CD4-positive, alpha-beta T cell (primary cell): ENCODE measurements around the gene CD38. TPM values are rescaled to one million over a fixed set of nuclear protein-coding genes. Genes with fewer than 3 reads are reported as not detected.

ENCODE experiments used
- ATAC-seq: fragments of 200-7000 bp; cut with Tn5 transposase; one replicate; pipeline ENCODE4 v1.10.0; 2022; ENCODE audit warnings: mild to moderate bottlenecking; ENCODE audit not compliant: poor library complexity
- CTCF ChIA-PET: fragments of 350-600 bp; sonication (Branson Sonifier 250); formaldehyde crosslinking; loops from one replicate; lab custom pipeline; 2021; ENCODE audit warnings: antibody characterized with exemption, inconsistent platforms; lab: Charles Lee
- POLR2A ChIA-PET: fragments of 350-600 bp; sonication (Branson Sonifier 250); formaldehyde crosslinking; loops from one replicate; lab custom pipeline; 2021; ENCODE audit warnings: antibody characterized with exemption, inconsistent platforms; lab: Charles Lee
- DNase-seq, 14 experiments: peaks; one replicate each; pipeline ENCODE4 v3.0.0-alpha.2; 2013 to 2020; ENCODE audit warnings: mixed read lengths in 2 of 14
- H3K27ac ChIP-seq, 2 donors: one replicate each; pipeline versions ENCODE4 v1.5.1 to v1.7.0; 2013; ENCODE audit warnings: low read length in 2 of 2, low read depth in 1 of 2, mild to moderate bottlenecking in 1 of 2
- H3K27me3 ChIP-seq, 2 experiments: 1 replicate in 1 of 2; 2 replicates in 1 of 2; pipeline versions ENCODE4 v1.6.1 to v1.7.0; 2013; ENCODE audit warnings: low read length in 2 of 2, control low read depth in 1 of 2, mild to moderate bottlenecking in 1 of 2, moderate library complexity in 1 of 2; ENCODE audit not compliant: insufficient read depth in 2 of 2, control insufficient read depth in 1 of 2
- H3K36me3 ChIP-seq: one replicate; pipeline ENCODE4 v1.6.1; 2013; ENCODE audit warnings: low read length, control low read depth; ENCODE audit not compliant: insufficient read depth
- H3K4me1 ChIP-seq: one replicate; pipeline ENCODE4 v1.6.1; 2013; ENCODE audit warnings: low read length, control low read depth; ENCODE audit not compliant: insufficient read depth
- H3K4me3 ChIP-seq: one replicate; pipeline ENCODE4 v1.5.1; 2013; ENCODE audit warnings: mild to moderate bottlenecking, low read length, moderate library complexity
- H3K9me3 ChIP-seq, 2 experiments: 1 replicate in 1 of 2; 2 replicates in 1 of 2; pipeline versions ENCODE4 v1.6.1 to v1.7.0; 2013; ENCODE audit warnings: low read length in 2 of 2, mild to moderate bottlenecking in 2 of 2, control low read depth in 1 of 2, moderate library complexity in 1 of 2; ENCODE audit not compliant: control insufficient read depth in 1 of 2, insufficient read depth in 1 of 2
- H3K27ac Mint-ChIP-seq: one replicate; pipeline ENCODE4 v1.8.0; 2020; ENCODE audit warnings: mixed read lengths
- H3K27me3 Mint-ChIP-seq: one replicate; pipeline ENCODE4 v1.8.0; 2021; ENCODE audit warnings: mixed read lengths
- H3K36me3 Mint-ChIP-seq: one replicate; pipeline ENCODE4 v1.8.0; 2021; ENCODE audit warnings: low read depth, mixed read lengths
- H3K4me1 Mint-ChIP-seq: one replicate; pipeline ENCODE4 v1.8.0; 2021; ENCODE audit warnings: low read depth, mixed read lengths
- H3K4me3 Mint-ChIP-seq: one replicate; pipeline ENCODE4 v1.8.0; 2020; ENCODE audit warnings: mild to moderate bottlenecking, mixed read lengths
- H3K9me3 Mint-ChIP-seq: one replicate; pipeline ENCODE4 v1.8.0; 2020; ENCODE audit warnings: mixed read lengths
- intact Hi-C, 2 experiments: fragments of 100-400 bp; cut with DNase I in 1 of 2; cut with micrococcal nuclease in 1 of 2; formaldehyde crosslinking; loops; one replicate each; pipeline versions ENCODE4 v1.15.1 to v1.9.0; 2023 to 2025; cut with DNase I, micrococcal nuclease
- total RNA-seq, 174 experiments: library from RNA in 2 of 174; stranded (reverse) in 2 of 174; gene quantifications; one replicate each; pipeline ENCODE4 v1.2.3 and lab custom pipeline; 2021 to 2026
- TF ChIP-seq, protein P1 (sequence below): fragments of 200-600 bp; IDR thresholded peaks from one replicate; pipeline ENCODE4 v1.8.0; 2022; ENCODE audit warnings: antibody characterized with exemption, mild to moderate bottlenecking

Gene CD38
- total RNA-seq, 2 experiments from 2014 or later, result 9.6 to 9.9 TPM

GRCh38 chr4:15848191-15848842 lies 70.2 kb downstream of the CD38 start:
- no peaks in the 10 kb centered on the region for H3K27me3 ChIP-seq
- no peaks in the 10 kb centered on the region for H3K4me1 Mint-ChIP-seq
- DNase-seq, result no peak
- H3K27me3 Mint-ChIP-seq, result no peaks in the 10 kb centered on the region
- peaks cover 37% of the 10 kb centered on the region for H3K36me3 Mint-ChIP-seq
- H3K4me3 ChIP-seq, result no peak overlapping the region
- no peak overlapping the region for H3K27ac Mint-ChIP-seq
- no peaks in the 10 kb centered on the region for H3K9me3 Mint-ChIP-seq
- no peak overlapping the region for H3K4me3 Mint-ChIP-seq
- ChIA-PET POLR2A (no interaction called here), CTCF (interaction anchor here (0.9 kb wide), 1 partner anchor 43 kb away, joined by 3 read pairs; no protein-coding TSS in a partner anchor)
- H3K9me3 ChIP-seq, result no peaks in the 10 kb centered on the region
- intact Hi-C loops, result no loop called here
- H3K27ac ChIP-seq, result no peak overlapping the region
- TF ChIP-seq, protein P1, sequence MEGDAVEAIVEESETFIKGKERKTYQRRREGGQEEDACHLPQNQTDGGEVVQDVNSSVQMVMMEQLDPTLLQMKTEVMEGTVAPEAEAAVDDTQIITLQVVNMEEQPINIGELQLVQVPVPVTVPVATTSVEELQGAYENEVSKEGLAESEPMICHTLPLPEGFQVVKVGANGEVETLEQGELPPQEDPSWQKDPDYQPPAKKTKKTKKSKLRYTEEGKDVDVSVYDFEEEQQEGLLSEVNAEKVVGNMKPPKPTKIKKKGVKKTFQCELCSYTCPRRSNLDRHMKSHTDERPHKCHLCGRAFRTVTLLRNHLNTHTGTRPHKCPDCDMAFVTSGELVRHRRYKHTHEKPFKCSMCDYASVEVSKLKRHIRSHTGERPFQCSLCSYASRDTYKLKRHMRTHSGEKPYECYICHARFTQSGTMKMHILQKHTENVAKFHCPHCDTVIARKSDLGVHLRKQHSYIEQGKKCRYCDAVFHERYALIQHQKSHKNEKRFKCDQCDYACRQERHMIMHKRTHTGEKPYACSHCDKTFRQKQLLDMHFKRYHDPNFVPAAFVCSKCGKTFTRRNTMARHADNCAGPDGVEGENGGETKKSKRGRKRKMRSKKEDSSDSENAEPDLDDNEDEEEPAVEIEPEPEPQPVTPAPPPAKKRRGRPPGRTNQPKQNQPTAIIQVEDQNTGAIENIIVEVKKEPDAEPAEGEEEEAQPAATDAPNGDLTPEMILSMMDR, result no peak
- no peak for ATAC-seq
- H3K36me3 ChIP-seq, result no peaks in the 10 kb centered on the region
- H3K4me1 ChIP-seq, result no peaks in the 10 kb centered on the region

- Histone ChIP-seq H3K4me1 (no peaks in the 10 kb centered on the region), H3K27me3 (no peaks in the 10 kb centered on the region), H3K4me3 (no peak overlapping the region), H3K9me3 (no peaks in the 10 kb centered on the region), H3K36me3 (no peaks in the 10 kb centered on the region), H3K27ac (no peak overlapping the region)
- TF ChIP-seq, protein P1, result no peak
- Mint-ChIP-seq H3K4me3 (no peak overlapping the region), H3K9me3 (no peaks in the 10 kb centered on the region), H3K4me1 (no peaks in the 10 kb centered on the region), H3K36me3 (peaks cover 37% of the 10 kb centered on the region), H3K27me3 (no peaks in the 10 kb centered on the region), H3K27ac (no peak overlapping the region)
- ChIA-PET POLR2A (no interaction called here), CTCF (no interaction called here)
- ATAC-seq (no peak), DNase-seq (no peak)
- intact Hi-C loops, result no loop called here
Observed at GRCh38 chr4:15851969-15852368, 73.8 kb downstream of the CD38 start.

DNA sequence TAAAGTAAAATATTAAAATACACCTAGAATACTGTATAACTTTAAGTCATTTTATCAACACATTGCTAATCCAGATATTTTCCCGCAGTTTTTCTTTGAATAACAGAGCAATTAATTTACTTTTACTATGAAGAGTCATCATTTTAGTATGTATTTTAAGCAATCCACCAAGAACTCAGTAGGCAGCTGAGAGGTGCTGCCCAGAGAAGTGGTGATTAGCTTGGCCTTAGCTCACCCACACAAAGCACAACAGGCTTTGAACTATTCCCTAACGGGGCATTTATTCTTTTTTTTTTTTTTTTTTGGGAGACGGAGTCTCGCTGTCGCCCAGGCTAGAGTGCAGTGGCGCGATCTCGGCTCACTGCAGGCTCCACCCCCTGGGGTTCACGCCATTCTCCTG lies 74.4 kb downstream of the CD38 start:
- Mint-ChIP-seq H3K9me3 (no peaks in the 10 kb centered on the region), H3K4me1 (no peaks in the 10 kb centered on the region), H3K36me3 (peaks cover 37% of the 10 kb centered on the region), H3K27me3 (peaks cover 3% of the 10 kb centered on the region), H3K4me3 (no peak overlapping the region), H3K27ac (no peak overlapping the region)
- Histone ChIP-seq H3K36me3 (no peaks in the 10 kb centered on the region), H3K4me1 (no peaks in the 10 kb centered on the region), H3K9me3 (no peaks in the 10 kb centered on the region), H3K27ac (no peak overlapping the region), H3K4me3 (no peak overlapping the region), H3K27me3 (no peaks in the 10 kb centered on the region)
- POLR2A ChIA-PET, result no interaction called here
- ATAC-seq (no peak), DNase-seq (no peak)
- TF ChIP-seq, protein P1, result no peak
- intact Hi-C loops, result no loop called here
- CTCF ChIA-PET, result no interaction called here
